LoVo (cell line): ENCODE measurements around the gene ZNF578.
"Not testable (repeated sequence)": the region's sequence is repeated elsewhere in the genome, so short reads cannot be mapped to it uniquely, and the experiment has no call there.

Experiments
- DNase-seq: peaks from one replicate; pipeline ENCODE4 v3.0.0-alpha.2; 2016; ENCODE audit warnings: low spot score

The ZNF578 gene

GRCh38 chr19:52561611-52562010, 108.3 kb downstream of the ZNF578 start:
- not testable (repeated sequence) for DNase-seq
